NCI-H146 treated with DMSO at 0.1 percent for 48 hours (cell line): Measurements from ENCODE around the gene SPINDOC.
"Not testable (repeated sequence)": the region's sequence is repeated elsewhere in the genome, so short reads cannot be mapped to it uniquely, and the experiment has no call there.

ENCODE experiments used
- DNase-seq: peaks from one replicate; lab custom pipeline; 2025; ENCODE audit not compliant: unreplicated experiment; lab: John Stamatoyannopoulos, UW

The SPINDOC gene

DNA sequence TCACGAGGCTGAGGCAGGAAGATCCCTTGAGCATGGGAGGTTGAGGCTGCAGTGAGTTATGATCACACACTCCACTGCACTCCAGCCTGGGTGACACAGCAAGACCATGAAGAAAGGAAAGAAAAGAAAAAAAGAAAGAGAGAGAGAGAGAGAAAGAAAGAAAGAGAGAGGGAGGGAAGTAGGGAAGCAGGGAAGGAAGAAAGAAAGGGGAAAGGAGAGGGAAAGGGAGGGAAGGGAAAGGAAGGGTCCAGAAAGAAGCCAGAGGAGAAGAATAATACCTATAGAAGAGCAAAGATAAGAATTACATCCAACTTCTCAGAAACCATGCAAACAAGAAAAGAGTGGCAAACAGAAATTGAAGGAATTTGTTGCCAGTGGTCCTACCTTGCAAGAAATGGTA lies 27.4 kb upstream of the SPINDOC start:
- DNase-seq = no peak

DNA sequence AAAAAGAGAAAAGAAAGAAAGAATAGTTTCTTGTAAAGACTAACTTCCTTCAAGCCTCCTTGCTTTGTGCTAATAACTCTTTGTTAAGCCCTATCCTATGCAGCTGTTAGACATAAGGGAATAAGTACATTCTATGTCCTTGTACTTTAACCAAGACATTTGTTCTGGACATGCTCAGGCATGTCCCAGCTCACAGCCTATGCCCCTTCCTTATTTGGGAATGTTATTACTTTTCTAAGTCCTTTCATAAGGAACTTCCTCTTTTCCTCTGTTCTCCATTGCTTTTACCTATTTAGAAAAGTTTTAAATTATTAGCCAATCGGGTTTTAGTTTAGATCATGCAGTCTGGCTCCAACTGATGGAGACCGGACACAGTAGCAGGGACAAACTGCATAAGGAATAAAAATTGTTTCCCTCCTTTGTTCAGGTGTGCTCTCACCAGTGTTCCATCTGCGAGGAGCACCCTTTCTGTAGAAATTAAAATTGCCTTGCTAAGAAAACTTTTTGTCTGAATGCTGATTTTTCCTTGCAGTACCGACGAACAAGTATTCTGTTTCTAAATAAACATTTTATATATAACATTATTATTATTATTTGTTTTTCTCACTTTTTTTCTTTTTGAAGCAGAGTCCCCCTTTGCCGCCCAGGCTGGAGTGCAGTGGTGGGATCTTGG lies 21.6 kb upstream of the SPINDOC start:
- no peak for DNase-seq

DNA sequence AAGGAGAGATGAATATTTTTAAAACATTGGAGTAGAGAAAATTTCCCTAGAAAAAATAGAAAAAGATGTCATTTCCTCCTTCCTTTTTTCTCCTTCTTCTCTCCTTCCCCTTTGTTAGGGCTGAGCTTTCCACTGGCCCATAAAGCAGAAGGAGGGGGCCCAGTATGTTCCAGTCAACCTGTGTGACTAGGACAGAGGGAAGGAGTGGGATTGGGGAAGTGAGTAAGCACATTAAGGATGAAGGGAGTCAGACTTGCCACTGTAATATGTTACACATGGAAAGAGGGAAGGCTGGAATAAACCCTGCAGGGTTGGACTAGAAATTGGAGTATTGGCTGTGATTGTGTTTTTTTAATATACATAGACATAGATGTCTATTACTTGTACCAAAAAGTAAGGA lies 20.1 kb upstream of the SPINDOC start:
- DNase-seq = no peak

- DNase-seq = no peak
Observed at GRCh38 chr11:63795066-63795465, 18.2 kb upstream of the SPINDOC start.

DNA sequence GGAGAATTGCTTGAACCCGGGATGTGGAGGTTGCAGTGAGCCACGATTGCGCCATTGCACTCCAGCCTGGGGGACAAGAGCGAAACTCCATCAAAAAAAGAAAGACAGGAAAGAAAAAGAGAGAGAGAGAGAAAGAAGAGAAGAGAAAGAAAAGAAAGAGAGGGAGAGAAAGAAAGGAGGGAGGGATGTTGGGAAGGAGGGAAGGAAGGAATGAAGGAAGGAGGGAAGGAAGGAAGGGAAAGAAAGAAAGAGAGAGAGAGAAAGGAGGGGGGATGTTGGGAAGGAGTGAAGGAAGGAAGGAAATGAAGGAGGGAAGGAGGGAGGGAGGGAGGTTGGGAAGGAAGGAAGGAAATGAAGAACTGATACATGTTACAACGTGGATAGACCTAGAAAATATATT lies 12.3 kb upstream of the SPINDOC start:
- no peak for DNase-seq

- DNase-seq = no peak
Observed at GRCh38 chr11:63802637-63803414, 10.4 kb upstream of the SPINDOC start.

- no peak for DNase-seq
Observed at GRCh38 chr11:63804259-63804658, 9.0 kb upstream of the SPINDOC start.

DNA sequence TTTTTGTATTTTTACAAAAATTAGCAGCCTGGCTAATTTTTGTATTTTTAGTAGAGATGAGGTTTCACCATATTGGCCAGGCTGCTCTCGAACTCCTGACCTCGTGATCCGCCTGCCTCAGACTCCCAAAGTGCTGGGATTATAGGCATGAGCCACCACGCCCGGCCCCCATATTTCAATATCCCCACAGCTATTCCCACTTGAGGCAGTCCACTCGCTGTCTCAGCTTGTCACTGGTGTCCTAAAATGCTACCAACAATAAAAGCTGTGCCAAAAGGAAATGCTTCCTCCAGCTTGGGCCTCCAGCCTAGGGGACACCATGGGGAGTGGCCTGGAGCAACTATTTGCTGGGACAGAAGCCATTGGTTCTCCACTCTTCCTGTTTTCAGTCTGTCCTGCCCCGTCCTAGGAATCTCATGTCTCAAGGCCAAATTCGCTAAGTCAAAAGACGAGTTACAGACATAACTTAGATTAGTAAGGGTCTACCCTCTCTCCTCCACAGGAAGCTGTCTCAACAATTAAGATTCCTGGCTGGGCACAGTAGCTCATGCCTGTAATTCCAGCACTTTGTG lies 7.3 kb upstream of the SPINDOC start:
- DNase-seq = no peak

DNA sequence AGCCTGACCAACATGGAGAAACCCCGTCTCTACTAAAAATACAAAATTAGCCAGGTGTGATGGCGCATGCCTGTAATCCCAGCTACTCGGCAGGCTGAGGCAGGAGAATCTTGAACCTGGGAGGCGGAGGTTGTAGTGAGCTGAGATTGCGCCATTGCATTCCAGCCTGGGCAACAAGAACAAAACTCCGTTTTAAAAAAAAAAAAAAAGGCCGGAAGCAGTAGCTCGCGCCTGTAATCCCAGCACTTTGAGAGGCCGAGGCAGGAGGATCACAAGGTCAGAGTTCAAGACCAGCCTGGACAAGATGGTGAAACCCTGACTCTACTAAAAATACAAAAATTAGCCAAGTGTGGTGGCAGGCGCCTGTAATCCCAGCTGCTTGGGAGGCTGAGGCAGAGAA lies 2.9 kb upstream of the SPINDOC start:
- DNase-seq = not testable (repeated sequence)

DNA sequence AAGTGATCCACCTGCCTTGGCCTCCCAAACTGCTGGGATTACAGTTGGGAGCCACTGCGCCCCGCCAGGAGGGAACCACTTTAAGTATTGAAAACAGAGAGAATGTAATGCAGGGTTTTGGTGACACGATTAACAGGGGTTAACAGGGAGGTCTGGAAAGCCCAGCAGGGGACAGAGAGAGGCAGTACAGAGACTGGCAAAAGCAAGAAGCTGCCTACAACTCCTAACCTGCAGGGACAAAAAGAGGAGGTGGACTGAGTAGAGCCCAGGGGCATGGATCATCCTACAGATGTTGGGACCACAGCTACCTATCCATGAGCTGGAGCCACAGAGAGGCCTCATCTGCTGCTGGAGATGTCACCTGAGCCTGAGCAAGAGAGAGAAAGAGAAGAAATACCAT lies 1.7 kb upstream of the SPINDOC start:
- DNase-seq = no peak

DNA sequence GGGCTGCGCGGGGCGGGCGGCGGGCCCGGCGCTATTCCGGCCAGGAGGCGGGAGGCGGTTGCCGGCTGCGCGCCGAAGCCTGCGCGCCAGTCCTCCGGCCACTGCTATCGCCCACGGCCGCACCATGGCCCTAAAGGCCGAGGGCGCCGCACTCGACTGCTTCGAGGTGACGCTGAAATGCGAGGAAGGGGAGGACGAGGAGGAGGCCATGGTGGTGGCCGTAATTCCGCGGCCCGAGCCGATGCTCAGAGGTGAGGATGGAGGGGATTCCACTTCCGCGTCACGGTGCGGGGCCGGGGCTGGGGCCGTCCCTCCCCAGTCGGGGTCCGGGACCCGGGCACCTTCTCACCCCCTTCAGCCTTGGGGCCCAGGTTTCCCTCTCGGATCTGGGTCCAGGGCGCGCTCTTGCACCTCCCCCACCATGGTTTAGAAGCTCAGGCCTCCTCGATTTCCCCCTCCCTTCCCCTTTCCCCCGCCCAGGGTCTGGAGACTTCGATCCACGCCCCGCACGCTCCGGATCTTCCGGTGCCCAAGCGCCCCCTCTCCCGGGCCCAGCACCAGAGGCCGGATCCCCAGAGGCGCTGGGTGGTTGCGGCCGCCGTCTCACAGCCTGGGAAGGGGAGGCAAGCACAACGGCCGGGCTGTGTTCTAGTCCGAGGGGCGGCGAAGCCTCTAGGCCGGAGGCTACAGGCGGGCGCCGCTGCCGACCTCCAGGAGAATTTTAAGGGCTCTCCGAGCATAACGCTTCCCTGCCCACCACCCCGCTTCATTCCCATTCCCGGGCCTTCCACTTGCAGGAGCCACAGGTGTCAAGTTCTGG lies 517 bp downstream of the SPINDOC start:
- peak; percentile 48 for DNase-seq

- no peak for DNase-seq
Observed at GRCh38 chr11:63814383-63814736, 1.1 kb downstream of the SPINDOC start.

GRCh38 chr11:63816166-63816565 lies 2.9 kb downstream of the SPINDOC start:
- DNase-seq = no peak

GRCh38 chr11:63816732-63817131 lies 3.5 kb downstream of the SPINDOC start:
- DNase-seq = no peak

GRCh38 chr11:63817758-63818498 lies 4.7 kb downstream of the SPINDOC start:
- DNase-seq = no peak

- DNase-seq = no peak
Observed at GRCh38 chr11:63818609-63819008, 5.4 kb downstream of the SPINDOC start.

- DNase-seq = no peak
Observed at GRCh38 chr11:63821411-63821810, 8.2 kb downstream of the SPINDOC start.

- no peak for DNase-seq
Observed at GRCh38 chr11:63826471-63827190, 13.4 kb downstream of the SPINDOC start.

- DNase-seq = no peak
Observed at GRCh38 chr11:63829823-63830489, 16.7 kb downstream of the SPINDOC start.

GRCh38 chr11:63831326-63831725 lies 18.1 kb downstream of the SPINDOC start:
- no peak for DNase-seq
